Measurements from ENCODE around the gene PAX8.
"Not testable (repeated sequence)": the region's sequence is repeated elsewhere in the genome, so short reads cannot be mapped to it uniquely, and the experiment has no call there.

DNA sequence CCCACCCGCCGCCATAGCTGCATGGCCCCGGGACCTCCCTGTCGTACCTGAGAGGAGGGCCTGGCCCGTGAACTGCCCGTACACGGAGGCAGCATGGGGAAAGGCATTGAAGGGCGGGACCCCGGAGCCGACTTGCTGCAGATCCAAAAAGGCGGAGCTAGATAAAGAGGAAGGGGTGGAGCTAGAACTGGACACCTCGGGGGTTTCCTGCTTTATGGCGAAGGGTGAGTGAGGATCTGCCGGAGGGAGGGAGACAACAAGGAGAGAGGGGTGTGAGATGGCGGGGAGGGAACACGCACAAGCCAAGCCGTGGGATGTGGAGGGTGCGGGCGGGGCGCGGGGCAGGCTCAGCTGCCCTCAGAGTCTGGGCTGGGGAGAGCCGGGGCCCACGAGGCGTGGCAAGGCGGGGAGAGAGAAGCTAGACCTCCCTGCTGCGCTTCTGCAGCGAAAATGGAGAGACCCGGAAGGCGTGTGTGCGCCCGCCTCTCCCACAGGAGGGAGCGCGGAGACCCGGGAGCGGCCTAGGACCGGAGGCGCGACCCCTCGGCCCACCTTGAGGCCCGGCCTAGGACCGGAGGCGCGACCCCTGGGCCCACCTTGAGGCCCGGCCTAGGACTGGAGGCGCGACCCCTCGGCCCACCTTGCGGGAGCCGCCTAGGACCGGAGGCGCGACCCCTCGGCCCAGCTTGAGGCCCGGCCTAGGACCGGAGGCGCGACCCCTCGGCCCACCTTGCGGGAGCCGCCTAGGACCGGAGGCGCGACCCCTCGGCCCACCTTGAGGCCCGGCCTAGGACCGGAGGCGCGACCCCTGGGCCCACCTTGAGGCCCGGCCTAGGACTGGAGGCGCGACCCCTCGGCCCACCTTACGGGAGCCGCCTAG is 43.1 kb downstream of the PAX8 start:
- TF ChIP-seq SUZ12 (IDR thresholded peaks at IDR 0.05; ENCODE audit: extremely low read depth, insufficient read depth, insufficient read length); YY1 (IDR thresholded peaks at IDR 0.05; ENCODE audit: insufficient read depth, insufficient read length): not testable (repeated sequence)
